Caco-2 (cell line): ENCODE data around the gene PSMD1. TPM values are rescaled to one million over a fixed set of nuclear protein-coding genes. Genes with fewer than 3 reads are reported as not detected.
"Not testable (repeated sequence)": the region's sequence is repeated elsewhere in the genome, so short reads cannot be mapped to it uniquely, and the experiment has no call there.

Experiments used
- BruUV-seq: library from RNA; stranded (reverse); fragments of 400-500 nt; replicated peaks from 2 replicates; lab custom pipeline; 2021; lab: Mats Ljungman, UMichigan
- CTCF ChIA-PET: fragments of 300-600 bp; sonication (Branson Sonifier 250); formaldehyde crosslinking; loops from one replicate; lab custom pipeline; 2022; ENCODE audit warnings: antibody characterized with exemption; lab: Charles Lee
- POLR2A ChIA-PET: fragments of 300-600 bp; sonication (Branson Sonifier 250); formaldehyde crosslinking; loops from one replicate; lab custom pipeline; 2022; ENCODE audit warnings: antibody characterized with exemption; lab: Charles Lee
- DNase-seq, 2 experiments: peaks; one replicate each; pipeline versions ENCODE4 v3.0.0 to v3.0.0-alpha.2; 2020 to 2022
- H3K27me3 ChIP-seq: replicated peaks from 2 replicates; pipeline ENCODE4 v1.6.0; 2011; ENCODE audit warnings: low read length; ENCODE audit not compliant: control insufficient read depth, insufficient read depth
- H3K36me3 ChIP-seq: 2 replicates; pipeline ENCODE4 v1.5.1; 2011; ENCODE audit warnings: low read length; ENCODE audit not compliant: control insufficient read depth, insufficient read depth
- H3K4me1 ChIP-seq: fragments of 250-450 bp; sonication (Bioruptor Pico); 2 replicates; pipeline ENCODE4 v1.5.1; 2020; ENCODE audit warnings: mild to moderate bottlenecking
- H3K4me3 ChIP-seq: 2 replicates; pipeline ENCODE4 v1.5.1; 2011; ENCODE audit warnings: low read depth, mild to moderate bottlenecking, control low read depth, low read length
- H3K9me3 ChIP-seq: fragments of 250-450 bp; sonication (Bioruptor Pico); 2 replicates; pipeline ENCODE4 v1.5.1; 2020; ENCODE audit warnings: mild to moderate bottlenecking, moderate library complexity
- H3K27ac Mint-ChIP-seq: one replicate; pipeline ENCODE4 v1.8.0; 2022; ENCODE audit warnings: mixed read lengths; ENCODE audit not compliant: unreplicated experiment
- H3K27me3 Mint-ChIP-seq: one replicate; pipeline ENCODE4 v1.8.0; 2022; ENCODE audit warnings: mixed read lengths; ENCODE audit not compliant: insufficient read depth, unreplicated experiment
- H3K36me3 Mint-ChIP-seq: one replicate; pipeline ENCODE4 v1.8.0; 2022; ENCODE audit warnings: mild to moderate bottlenecking, mixed read lengths; ENCODE audit not compliant: insufficient read depth, unreplicated experiment
- H3K4me1 Mint-ChIP-seq: one replicate; pipeline ENCODE4 v1.8.0; 2022; ENCODE audit warnings: low read depth, mixed read lengths; ENCODE audit not compliant: unreplicated experiment
- H3K4me3 Mint-ChIP-seq: one replicate; pipeline ENCODE4 v1.8.0; 2022; ENCODE audit warnings: mild to moderate bottlenecking, moderate library complexity, mixed read lengths; ENCODE audit not compliant: unreplicated experiment
- H3K9me3 Mint-ChIP-seq: one replicate; pipeline ENCODE4 v1.8.0; 2022; ENCODE audit warnings: mixed read lengths; ENCODE audit not compliant: unreplicated experiment
- CTCF ChIP-seq, 2 experiments: fragments of 200-600 bp in 1 of 2; IDR thresholded peaks; 1 replicate in 1 of 2; 2 replicates in 1 of 2; pipeline versions ENCODE4 v1.5.1 to v1.8.0; 2011 to 2022; ENCODE audit warnings: antibody characterized with exemption in 1 of 2, control low read depth in 1 of 2, inconsistent platforms in 1 of 2, low read depth in 1 of 2, low read length in 1 of 2, mild to moderate bottlenecking in 1 of 2, moderate library complexity in 1 of 2; ENCODE audit not compliant: insufficient read depth in 1 of 2, severe bottlenecking in 1 of 2, unreplicated experiment in 1 of 2
- intact Hi-C: fragments of 100-400 bp; cut with micrococcal nuclease; formaldehyde crosslinking; loops from one replicate; pipeline ENCODE4 v1.10.0; 2022; ENCODE audit not compliant: unreplicated experiment
- total RNA-seq: library from RNA; stranded (reverse); gene quantifications from 2 replicates; pipeline ENCODE4 v1.2.3, GENCODE V29; 2022

Gene PSMD1
- total RNA-seq, 1 experiment from 2014 or later, result 126 TPM

GRCh38 chr2:231065966-231066365 is 9.3 kb downstream of the PSMD1 start:
- Mint-ChIP-seq H3K4me1 (peaks cover 14% of the 10 kb centered on the region), H3K9me3 (no peaks in the 10 kb centered on the region), H3K36me3 (peaks cover 63% of the 10 kb centered on the region), H3K27me3 (no peaks in the 10 kb centered on the region), H3K27ac (no peak overlapping the region), H3K4me3 (no peak overlapping the region)
- TF ChIP-seq CTCF (IDR thresholded peaks at IDR 0.05; ENCODE audit: insufficient read depth in 1 of 2, low read depth in 1 of 2, low read length in 1 of 2, severe bottlenecking in 1 of 2, unreplicated experiment in 1 of 2), result no peak
- BruUV-seq, result no TSS peak
- Histone ChIP-seq H3K9me3 (no peaks in the 10 kb centered on the region), H3K4me1 (peaks cover 7% of the 10 kb centered on the region), H3K27me3 (no peaks in the 10 kb centered on the region), H3K4me3 (no peak overlapping the region), H3K36me3 (no peaks in the 10 kb centered on the region; the same call in 1 of the 2 replicates)
- intact Hi-C loops, result no loop called here
- ChIA-PET POLR2A (no interaction called here), CTCF (no interaction called here)
- no peak for DNase-seq

GRCh38 chr2:231067531-231067930 is 10.9 kb downstream of the PSMD1 start:
- H3K27me3 Mint-ChIP-seq, H3K4me3 Mint-ChIP-seq, POLR2A ChIA-PET, H3K4me3 ChIP-seq, H3K27me3 ChIP-seq, BruUV-seq, H3K4me1 ChIP-seq, H3K36me3 ChIP-seq, H3K9me3 ChIP-seq, intact Hi-C loops, DNase-seq, H3K9me3 Mint-ChIP-seq: not testable (repeated sequence)
- Mint-ChIP-seq H3K27ac (peak overlapping the region; percentile 33), H3K36me3 (peaks cover 63% of the 10 kb centered on the region), H3K4me1 (peaks cover 14% of the 10 kb centered on the region)
- CTCF ChIA-PET, result interaction anchor here (1.2 kb wide), 1 partner anchor 15 kb away, joined by 3 read pairs; no protein-coding TSS in a partner anchor

GRCh38 chr2:231068525-231069222 is 12.0 kb downstream of the PSMD1 start:
- H3K36me3 ChIP-seq, result no peaks in the 10 kb centered on the region
- Mint-ChIP-seq H3K27ac (no peak overlapping the region), H3K4me3 (peak overlapping the region; percentile 13), H3K36me3 (peaks cover 63% of the 10 kb centered on the region), H3K9me3 (no peaks in the 10 kb centered on the region), H3K4me1 (peaks cover 14% of the 10 kb centered on the region), H3K27me3 (no peaks in the 10 kb centered on the region)
- no peaks in the 10 kb centered on the region for H3K27me3 ChIP-seq
- no peak for TF ChIP-seq CTCF (IDR thresholded peaks at IDR 0.05; ENCODE audit: insufficient read depth in 1 of 2, low read depth in 1 of 2, low read length in 1 of 2, severe bottlenecking in 1 of 2, unreplicated experiment in 1 of 2)
- no peak overlapping the region for H3K4me3 ChIP-seq
- POLR2A ChIA-PET, result no interaction called here
- CTCF ChIA-PET, result interaction anchor here (1.2 kb wide), 1 partner anchor 16 kb away, joined by 3 read pairs; no protein-coding TSS in a partner anchor
- DNase-seq, result peak; percentile 35 to 45
- BruUV-seq, result no TSS peak
- H3K4me1 ChIP-seq, result peaks cover 7% of the 10 kb centered on the region
- intact Hi-C loops, result no loop called here
- no peaks in the 10 kb centered on the region for H3K9me3 ChIP-seq
